H9 (cell line): ENCODE data around the gene ATXN10. TPM values are rescaled to one million over a fixed set of nuclear protein-coding genes. Genes with fewer than 3 reads are reported as not detected.

Experiments used
- DNase-seq: peaks from one replicate; pipeline ENCODE4 v3.0.0-alpha.2; 2017
- H2AFZ ChIP-seq: one replicate; pipeline ENCODE4 v1.6.1; 2013; ENCODE audit warnings: mild to moderate bottlenecking, low read length, control low read depth, moderate library complexity
- H2AK5ac ChIP-seq: 2 replicates; pipeline ENCODE4 v1.6.1; 2013; ENCODE audit warnings: low read length, control low read depth, mixed read lengths; ENCODE audit not compliant: insufficient read length
- H2BK120ac ChIP-seq: one replicate; pipeline ENCODE4 v1.6.1; 2013; ENCODE audit warnings: low read depth, mild to moderate bottlenecking, low read length, control low read depth, inconsistent platforms; ENCODE audit not compliant: poor library complexity, severe bottlenecking
- H2BK12ac ChIP-seq: 2 replicates; pipeline ENCODE4 v1.6.1; 2013; ENCODE audit warnings: low read length, control low read depth, mixed read lengths, low read depth; ENCODE audit not compliant: insufficient read length
- H2BK15ac ChIP-seq: 2 replicates; pipeline ENCODE4 v1.6.1; 2013; ENCODE audit warnings: low read depth, low read length, control low read depth
- H2BK20ac ChIP-seq: one replicate; pipeline ENCODE4 v1.6.1; 2013; ENCODE audit warnings: low read depth, mild to moderate bottlenecking, low read length, control low read depth, inconsistent platforms; ENCODE audit not compliant: poor library complexity, severe bottlenecking
- H2BK5ac ChIP-seq: 2 replicates; pipeline ENCODE4 v1.6.1; 2013; ENCODE audit warnings: low read length, control low read depth, mixed read lengths; ENCODE audit not compliant: insufficient read length
- H3K14ac ChIP-seq: 2 replicates; pipeline ENCODE4 v1.6.1; 2013; ENCODE audit warnings: low read length, control low read depth; ENCODE audit not compliant: insufficient read depth
- H3K18ac ChIP-seq: 2 replicates; pipeline ENCODE4 v1.6.1; 2013; ENCODE audit warnings: low read depth, mild to moderate bottlenecking, mixed read lengths, low read length, control low read depth; ENCODE audit not compliant: insufficient read length
- H3K23ac ChIP-seq: 2 replicates; pipeline ENCODE4 v1.6.1; 2013; ENCODE audit warnings: low read length, control low read depth, mixed read lengths, low read depth; ENCODE audit not compliant: insufficient read length
- H3K23me2 ChIP-seq: 2 replicates; pipeline ENCODE4 v1.6.1; 2013; ENCODE audit warnings: low read depth, mild to moderate bottlenecking, mixed read lengths, low read length, control low read depth; ENCODE audit not compliant: insufficient read length, poor library complexity, severe bottlenecking
- H3K27ac ChIP-seq: 2 replicates; pipeline ENCODE4 v1.5.1; 2013; ENCODE audit warnings: low read length, control low read depth, mixed read lengths, low read depth; ENCODE audit not compliant: insufficient read length
- H3K27me3 ChIP-seq: 2 replicates; pipeline ENCODE4 v1.6.1; 2013; ENCODE audit warnings: low read length, control low read depth, inconsistent platforms; ENCODE audit not compliant: insufficient read depth
- H3K4ac ChIP-seq: 2 replicates; pipeline ENCODE4 v1.6.1; 2013; ENCODE audit warnings: low read depth, mild to moderate bottlenecking, control low read depth, inconsistent platforms, low read length, moderate library complexity
- H3K4me1 ChIP-seq: 2 replicates; pipeline ENCODE4 v1.6.1; 2013; ENCODE audit warnings: low read length, control low read depth, inconsistent platforms; ENCODE audit not compliant: insufficient read depth
- H3K4me2 ChIP-seq: 2 replicates; pipeline ENCODE4 v1.6.1; 2013; ENCODE audit warnings: low read length, control low read depth, mixed read lengths; ENCODE audit not compliant: insufficient read length, insufficient read depth
- H3K56ac ChIP-seq: 2 replicates; pipeline ENCODE4 v1.6.1; 2013; ENCODE audit warnings: low read depth, mild to moderate bottlenecking, mixed read lengths, low read length, control low read depth; ENCODE audit not compliant: insufficient read length
- H3K79me1 ChIP-seq: 2 replicates; pipeline ENCODE4 v1.6.1; 2013; ENCODE audit warnings: low read depth, mild to moderate bottlenecking, moderate library complexity, low read length, control low read depth, inconsistent platforms; ENCODE audit not compliant: insufficient read depth, poor library complexity, severe bottlenecking
- H3K79me2 ChIP-seq: 2 replicates; pipeline ENCODE4 v1.6.1; 2013; ENCODE audit warnings: low read length, control low read depth, inconsistent platforms; ENCODE audit not compliant: insufficient read depth
- H3K9ac ChIP-seq: 2 replicates; pipeline ENCODE4 v1.6.1; 2013; ENCODE audit warnings: low read length, control low read depth, mixed read lengths; ENCODE audit not compliant: insufficient read length; ENCODE audit errors: extremely low read depth
- H3K9me3 ChIP-seq: one replicate; pipeline ENCODE4 v1.6.1; 2013; ENCODE audit warnings: low read depth, low read length, inconsistent platforms; ENCODE audit not compliant: control insufficient read depth
- H3T11ph ChIP-seq: one replicate; pipeline ENCODE4 v1.6.1; 2013; ENCODE audit warnings: mild to moderate bottlenecking, low read length, control low read depth, inconsistent platforms
- H4K20me1 ChIP-seq: one replicate; pipeline ENCODE4 v1.6.1; 2013; ENCODE audit not compliant: control insufficient read depth, insufficient read length, insufficient read depth
- H4K5ac ChIP-seq: 2 replicates; pipeline ENCODE4 v1.6.1; 2013; ENCODE audit warnings: low read depth, mild to moderate bottlenecking, mixed read lengths, low read length, control low read depth; ENCODE audit not compliant: insufficient read length
- H4K8ac ChIP-seq: replicated peaks from 2 replicates; pipeline ENCODE4 v1.6.1; 2013; ENCODE audit warnings: low read length, control low read depth, mixed read lengths, low read depth; ENCODE audit not compliant: insufficient read length
- H4K91ac ChIP-seq: 2 replicates; pipeline ENCODE4 v1.6.1; 2013; ENCODE audit warnings: low read depth, mild to moderate bottlenecking, moderate library complexity, mixed read lengths, low read length, control low read depth; ENCODE audit not compliant: insufficient read length
- H3K27ac Mint-ChIP-seq, 3 experiments: 2 replicates in 2 of 3; 3 replicates in 1 of 3; pipeline ENCODE4 v1.8.0; 2020 to 2021; ENCODE audit warnings: mixed read lengths in 3 of 3, mild to moderate bottlenecking in 1 of 3, moderate library complexity in 1 of 3
- H3K27me3 Mint-ChIP-seq: 2 replicates; pipeline ENCODE4 v1.8.0; 2021; ENCODE audit warnings: low read depth, mild to moderate bottlenecking, moderate library complexity, mixed read lengths
- H3K36me3 Mint-ChIP-seq, 3 experiments: 2 replicates in 2 of 3; 3 replicates in 1 of 3; pipeline ENCODE4 v1.8.0; 2020 to 2021; ENCODE audit warnings: low read depth in 3 of 3, mixed read lengths in 3 of 3; ENCODE audit not compliant: insufficient read depth in 1 of 3
- H3K4me1 Mint-ChIP-seq, 2 experiments: 2 replicates each; pipeline ENCODE4 v1.8.0; 2020; ENCODE audit warnings: mixed read lengths in 2 of 2
- H3K4me3 Mint-ChIP-seq, 2 experiments: 2 replicates in 1 of 2; 3 replicates in 1 of 2; pipeline ENCODE4 v1.8.0; 2020 to 2021; ENCODE audit warnings: mild to moderate bottlenecking in 2 of 2, mixed read lengths in 2 of 2, moderate library complexity in 1 of 2
- H3K9me3 Mint-ChIP-seq, 2 experiments: 2 replicates in 1 of 2; 3 replicates in 1 of 2; pipeline ENCODE4 v1.8.0; 2020; ENCODE audit warnings: mild to moderate bottlenecking in 2 of 2, mixed read lengths in 2 of 2, moderate library complexity in 1 of 2
- WGBS: extraction: QIAGEN DNeasy Blood & Tissue Kit; methylation state at CpG from one replicate; pipeline ENCODE4 v1.1.7; 2013; ENCODE audit warnings: missing lambda C conversion rate, low lambda C conversion rate, mixed read lengths; ENCODE audit not compliant: insufficient read length; ENCODE audit errors: extremely low coverage; 5-methylcytosine and 5-hydroxymethylcytosine counted together
- total RNA-seq: library from RNA; stranded (reverse); gene quantifications from 2 replicates; pipeline ENCODE4 v1.2.1, GENCODE V29; 2021
- TF ChIP-seq, protein P1 (sequence below): fragments of 200-600 bp; sonication (generic); conservative IDR thresholded peaks from 3 replicates; pipeline ENCODE4 v1.8.0; 2021; ENCODE audit warnings: antibody characterized with exemption, mild to moderate bottlenecking

Gene ATXN10
- total RNA-seq, 1 experiment from 2014 or later: 210 TPM

DNA sequence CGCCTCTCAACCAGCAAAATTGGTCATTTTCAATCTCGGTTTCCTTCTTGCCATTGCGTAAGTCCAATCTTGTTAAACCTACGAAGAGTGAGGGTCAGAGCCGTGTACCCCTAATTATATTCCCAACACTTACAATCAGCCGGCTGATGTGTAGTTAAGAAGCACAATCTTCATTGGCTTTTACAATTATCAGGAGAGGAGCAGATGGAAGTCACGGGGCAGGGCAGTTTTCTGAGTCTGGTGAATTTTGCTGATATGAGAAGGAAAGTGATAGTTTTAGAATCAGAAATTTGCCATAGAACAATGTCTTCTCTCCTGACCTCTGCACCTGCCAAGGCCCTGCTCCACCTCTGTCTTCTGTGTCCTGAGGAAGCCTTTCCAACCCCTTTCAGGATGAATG, 35.0 kb upstream of the ATXN10 start:
- Histone ChIP-seq H3K18ac (no peak overlapping the region), H3K23me2 (no peaks in the 10 kb centered on the region), H3K9ac (no peak overlapping the region), H3T11ph (no peak overlapping the region), H4K8ac (no peak overlapping the region), H2BK5ac (no peak overlapping the region), H3K27me3 (no peaks in the 10 kb centered on the region), H3K14ac (no peak overlapping the region), H2BK120ac (no peak overlapping the region), H4K20me1 (no peaks in the 10 kb centered on the region), H3K27ac (no peak overlapping the region), H3K23ac (no peak overlapping the region), H2AK5ac (no peak overlapping the region), H2AFZ (no peak overlapping the region), H4K5ac (no peak overlapping the region), H2BK20ac (no peak overlapping the region), H3K56ac (no peak overlapping the region), H3K4me2 (no peak overlapping the region), H3K79me2 (no peaks in the 10 kb centered on the region), H3K79me1 (no peaks in the 10 kb centered on the region), H3K9me3 (no peaks in the 10 kb centered on the region), H2BK12ac (no peak overlapping the region), H3K4me1 (no peaks in the 10 kb centered on the region; the same call in 1 of the 2 replicates), H4K91ac (no peak overlapping the region), H3K4ac (no peak overlapping the region), H2BK15ac (no peak overlapping the region)
- no peak overlapping the region for H3K4me3 Mint-ChIP-seq
- no peaks in the 10 kb centered on the region for H3K9me3 Mint-ChIP-seq
- no peaks in the 10 kb centered on the region for H3K36me3 Mint-ChIP-seq
- no peak overlapping the region for H3K27ac Mint-ChIP-seq
- peaks cover 35 to 47% of the 10 kb centered on the region in 2 experiments for H3K4me1 Mint-ChIP-seq
- no peak for DNase-seq
- WGBS: no CpG with 5 or more reads among the region's 7 CpGs
- peaks cover 40% of the 10 kb centered on the region for H3K27me3 Mint-ChIP-seq
- TF ChIP-seq, protein P1, sequence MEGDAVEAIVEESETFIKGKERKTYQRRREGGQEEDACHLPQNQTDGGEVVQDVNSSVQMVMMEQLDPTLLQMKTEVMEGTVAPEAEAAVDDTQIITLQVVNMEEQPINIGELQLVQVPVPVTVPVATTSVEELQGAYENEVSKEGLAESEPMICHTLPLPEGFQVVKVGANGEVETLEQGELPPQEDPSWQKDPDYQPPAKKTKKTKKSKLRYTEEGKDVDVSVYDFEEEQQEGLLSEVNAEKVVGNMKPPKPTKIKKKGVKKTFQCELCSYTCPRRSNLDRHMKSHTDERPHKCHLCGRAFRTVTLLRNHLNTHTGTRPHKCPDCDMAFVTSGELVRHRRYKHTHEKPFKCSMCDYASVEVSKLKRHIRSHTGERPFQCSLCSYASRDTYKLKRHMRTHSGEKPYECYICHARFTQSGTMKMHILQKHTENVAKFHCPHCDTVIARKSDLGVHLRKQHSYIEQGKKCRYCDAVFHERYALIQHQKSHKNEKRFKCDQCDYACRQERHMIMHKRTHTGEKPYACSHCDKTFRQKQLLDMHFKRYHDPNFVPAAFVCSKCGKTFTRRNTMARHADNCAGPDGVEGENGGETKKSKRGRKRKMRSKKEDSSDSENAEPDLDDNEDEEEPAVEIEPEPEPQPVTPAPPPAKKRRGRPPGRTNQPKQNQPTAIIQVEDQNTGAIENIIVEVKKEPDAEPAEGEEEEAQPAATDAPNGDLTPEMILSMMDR: no peak
